ENCODE results near the gene XCR1.
"Not testable (repeated sequence)": the region's sequence is repeated elsewhere in the genome, so short reads cannot be mapped to it uniquely, and the experiment has no call there.

XCR1 gene

GRCh38 chr3:46001178-46001577 lies 26.1 kb downstream of the XCR1 start:
- DNase-seq, result no peak

GRCh38 chr3:45997942-45998341 lies 29.3 kb downstream of the XCR1 start:
- DNase-seq, result no peak

GRCh38 chr3:45997499-45997898 lies 29.8 kb downstream of the XCR1 start:
- not testable (repeated sequence) for DNase-seq

- peak; percentile 80 for DNase-seq
Observed at GRCh38 chr3:45995236-45996192, 31.8 kb downstream of the XCR1 start, which contains the start of gene FYCO1. Gene FYCO1, minus strand, starts transcription at chr3:45995824. Its CDS starts 10,914 bp downstream, at chr3:45984910.

- DNase-seq, result peak; percentile 48
Observed at GRCh38 chr3:45994419-45995235, 32.7 kb downstream of the XCR1 start.

- no peak for DNase-seq
Observed at GRCh38 chr3:45993421-45994027, 33.8 kb downstream of the XCR1 start.

GRCh38 chr3:45992821-45993221 lies 34.5 kb downstream of the XCR1 start:
- DNase-seq, result no peak

GRCh38 chr3:45992133-45992729 lies 35.1 kb downstream of the XCR1 start:
- no peak for DNase-seq

GRCh38 chr3:45991341-45991740 lies 35.9 kb downstream of the XCR1 start:
- no peak for DNase-seq

- no peak for DNase-seq
Observed at GRCh38 chr3:45990181-45990580, 37.1 kb downstream of the XCR1 start.

- DNase-seq, result no peak
Observed at GRCh38 chr3:45988804-45989203, 38.5 kb downstream of the XCR1 start.

GRCh38 chr3:45988362-45988761 lies 38.9 kb downstream of the XCR1 start:
- DNase-seq, result no peak

GRCh38 chr3:45987368-45988291 lies 39.7 kb downstream of the XCR1 start:
- DNase-seq, result no peak

GRCh38 chr3:45986303-45986982 lies 40.8 kb downstream of the XCR1 start:
- no peak for DNase-seq

GRCh38 chr3:45985532-45986302 lies 41.6 kb downstream of the XCR1 start:
- no peak for DNase-seq

- DNase-seq, result no peak
Observed at GRCh38 chr3:45984331-45985312, 42.7 kb downstream of the XCR1 start.

- no peak for DNase-seq
Observed at GRCh38 chr3:45983770-45984169, 43.5 kb downstream of the XCR1 start.

GRCh38 chr3:45981346-45982074 lies 45.8 kb downstream of the XCR1 start:
- no peak for DNase-seq
